Fibroblast of lung (primary cell): Measurements from ENCODE around the gene RAB11FIP3. TPM values are rescaled to one million over a fixed set of nuclear protein-coding genes. Genes with fewer than 3 reads are reported as not detected.

Source experiments
- DNase-seq, 2 donors: peaks; one replicate each; pipeline versions ENCODE4 v3.0.0 to v3.0.0-alpha.2; 2010; ENCODE audit warnings: low read depth in 2 of 2
- H2AFZ ChIP-seq: 2 replicates; pipeline ENCODE4 v1.5.1; 2012; ENCODE audit warnings: low read length, control low read depth, inconsistent platforms
- H3K27ac ChIP-seq: 2 replicates; pipeline ENCODE4 v1.5.1; 2011; ENCODE audit warnings: low read length, control low read depth; ENCODE audit not compliant: insufficient read depth
- H3K27me3 ChIP-seq: 2 replicates; pipeline ENCODE4 v1.5.1; 2011; ENCODE audit warnings: mild to moderate bottlenecking, low read length; ENCODE audit not compliant: control insufficient read depth, insufficient read depth
- H3K36me3 ChIP-seq: 2 replicates; pipeline ENCODE4 v1.5.1; 2011; ENCODE audit warnings: low read length; ENCODE audit not compliant: control insufficient read depth, insufficient read depth
- H3K4me1 ChIP-seq: 2 replicates; pipeline ENCODE4 v1.5.1; 2011; ENCODE audit warnings: low read length; ENCODE audit not compliant: control insufficient read depth, insufficient read depth; ENCODE audit errors: extremely low read depth
- H3K4me2 ChIP-seq: 2 replicates; pipeline ENCODE4 v1.5.1; 2011; ENCODE audit warnings: low read length, control low read depth; ENCODE audit not compliant: insufficient read depth; ENCODE audit errors: extremely low read depth
- H3K4me3 ChIP-seq, 4 experiments: fragments of 200-600 bp in 1 of 4; sonication (generic) in 1 of 4; replicated peaks in 1 of 4; 2 replicates each; pipeline ENCODE4 v1.5.1; 2011 to 2016; ENCODE audit warnings: low read length in 4 of 4, low read depth in 3 of 4, mild to moderate bottlenecking in 3 of 4, control low read depth in 2 of 4, inconsistent platforms in 1 of 4, mixed read lengths in 1 of 4; ENCODE audit not compliant: insufficient read depth in 1 of 4; ENCODE audit errors: control extremely low read depth in 1 of 4
- H3K79me2 ChIP-seq: 2 replicates; pipeline ENCODE4 v1.5.1; 2012; ENCODE audit warnings: mild to moderate bottlenecking, low read length, inconsistent platforms; ENCODE audit not compliant: control insufficient read depth, insufficient read depth
- H3K9ac ChIP-seq: 2 replicates; pipeline ENCODE4 v1.5.1; 2011; ENCODE audit warnings: mild to moderate bottlenecking, low read length, control low read depth; ENCODE audit not compliant: insufficient read depth
- H3K9me3 ChIP-seq: 2 replicates; pipeline ENCODE4 v1.5.1; 2012; ENCODE audit warnings: low read depth, low read length; ENCODE audit not compliant: control insufficient read depth, insufficient read depth
- H4K20me1 ChIP-seq: 2 replicates; pipeline ENCODE4 v1.5.1; 2011; ENCODE audit warnings: low read length; ENCODE audit not compliant: control insufficient read depth, insufficient read depth; ENCODE audit errors: extremely low read depth
- EZH2 ChIP-seq: IDR thresholded peaks from 2 replicates; pipeline ENCODE4 v1.5.1; 2012; ENCODE audit warnings: low read length, control low read depth, mild to moderate bottlenecking; ENCODE audit errors: missing control alignments
- polyA plus RNA-seq, 2 donors: library from polyadenylated mRNA; depleted of rRNA in 1 of 2; stranded (reverse) in 1 of 2; unstranded in 1 of 2; fragments of >200 nt; gene quantifications; 2 replicates each; pipeline ENCODE4 v1.2.1, GENCODE V29; 2011 to 2012; ENCODE audit warnings: missing spikeins in 1 of 2
- total RNA-seq: library from RNA; depleted of rRNA; stranded (reverse); fragments of >200 nt; gene quantifications from 2 replicates; pipeline ENCODE4 v1.2.1, GENCODE V29; 2014
- TF ChIP-seq, protein P1 (sequence below), 2 donors: IDR thresholded peaks in 1 of 2; conservative IDR thresholded peaks in 1 of 2; 1 replicate in 1 of 2; 2 replicates in 1 of 2; pipeline ENCODE4 v1.5.1; 2011 to 2012; ENCODE audit warnings: low read length in 2 of 2, control low read depth in 1 of 2, inconsistent platforms in 1 of 2, low read depth in 1 of 2, mild to moderate bottlenecking in 1 of 2

RAB11FIP3 gene
- total and polyA plus RNA-seq, 2 donors (not counting 1 experiment from before 2014, with no cell fraction given), result 7.3 to 22.1 TPM

DNA sequence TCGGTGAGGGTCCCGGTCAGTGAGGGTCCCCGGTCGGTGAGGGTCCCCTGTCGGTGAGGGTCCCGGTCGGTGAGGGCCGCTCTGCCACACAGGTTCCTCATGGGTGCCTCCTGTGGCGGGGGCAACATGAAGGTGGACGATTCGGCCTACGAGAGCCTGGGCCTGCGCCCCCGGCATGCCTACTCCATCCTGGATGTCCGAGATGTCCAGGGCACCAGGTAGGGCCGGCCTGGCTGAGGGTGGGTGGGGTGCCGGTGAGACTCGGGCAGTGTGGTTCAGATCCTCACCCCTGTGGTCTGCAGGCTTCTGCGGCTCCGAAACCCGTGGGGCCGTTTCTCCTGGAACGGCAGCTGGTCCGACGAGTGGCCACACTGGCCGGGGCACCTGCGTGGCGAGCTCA lies 125.8 kb downstream of the RAB11FIP3 start:
- no peak for DNase-seq
- no peaks in the 10 kb centered on the region for H3K4me1 ChIP-seq
- H3K79me2 ChIP-seq, result peaks cover 3% of the 10 kb centered on the region
- no peak overlapping the region for H3K4me2 ChIP-seq
- H3K27ac ChIP-seq, result no peak overlapping the region
- H3K9ac ChIP-seq, result no peak overlapping the region
- no peaks in the 10 kb centered on the region for H3K27me3 ChIP-seq
- H3K36me3 ChIP-seq, result peaks cover 20% of the 10 kb centered on the region
- no peak overlapping the region for H3K4me3 ChIP-seq
- no peak for TF ChIP-seq EZH2
- TF ChIP-seq, protein P1, sequence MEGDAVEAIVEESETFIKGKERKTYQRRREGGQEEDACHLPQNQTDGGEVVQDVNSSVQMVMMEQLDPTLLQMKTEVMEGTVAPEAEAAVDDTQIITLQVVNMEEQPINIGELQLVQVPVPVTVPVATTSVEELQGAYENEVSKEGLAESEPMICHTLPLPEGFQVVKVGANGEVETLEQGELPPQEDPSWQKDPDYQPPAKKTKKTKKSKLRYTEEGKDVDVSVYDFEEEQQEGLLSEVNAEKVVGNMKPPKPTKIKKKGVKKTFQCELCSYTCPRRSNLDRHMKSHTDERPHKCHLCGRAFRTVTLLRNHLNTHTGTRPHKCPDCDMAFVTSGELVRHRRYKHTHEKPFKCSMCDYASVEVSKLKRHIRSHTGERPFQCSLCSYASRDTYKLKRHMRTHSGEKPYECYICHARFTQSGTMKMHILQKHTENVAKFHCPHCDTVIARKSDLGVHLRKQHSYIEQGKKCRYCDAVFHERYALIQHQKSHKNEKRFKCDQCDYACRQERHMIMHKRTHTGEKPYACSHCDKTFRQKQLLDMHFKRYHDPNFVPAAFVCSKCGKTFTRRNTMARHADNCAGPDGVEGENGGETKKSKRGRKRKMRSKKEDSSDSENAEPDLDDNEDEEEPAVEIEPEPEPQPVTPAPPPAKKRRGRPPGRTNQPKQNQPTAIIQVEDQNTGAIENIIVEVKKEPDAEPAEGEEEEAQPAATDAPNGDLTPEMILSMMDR (conservative IDR thresholded peaks at IDR 0.05 in 1 of 2, IDR thresholded peaks at IDR 0.05 in 1 of 2; ENCODE audit: low read depth in 1 of 2, low read length in 2 of 2), result no peak
- no peak overlapping the region for H2AFZ ChIP-seq
- H3K9me3 ChIP-seq, result no peaks in the 10 kb centered on the region
- no peaks in the 10 kb centered on the region for H4K20me1 ChIP-seq

DNA sequence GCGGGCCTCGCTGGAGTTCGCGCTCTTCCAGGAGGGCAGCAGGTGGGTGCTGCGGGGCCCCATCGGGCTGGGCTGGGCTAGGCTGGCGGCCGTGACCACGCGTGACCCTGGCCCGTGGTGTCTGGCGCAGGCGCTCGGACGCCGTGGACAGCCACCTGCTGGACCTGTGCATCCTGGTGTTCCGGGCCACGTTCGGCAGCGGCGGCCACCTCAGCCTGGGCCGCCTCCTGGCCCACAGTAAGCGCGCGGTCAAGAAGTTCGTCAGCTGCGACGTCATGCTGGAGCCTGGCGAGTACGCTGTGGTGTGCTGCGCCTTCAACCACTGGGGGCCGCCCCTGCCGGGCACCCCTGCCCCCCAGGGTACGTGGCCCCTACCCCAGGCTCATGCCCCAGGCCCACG lies 126.7 kb downstream of the RAB11FIP3 start:
- H3K79me2 ChIP-seq, result peaks cover 1% of the 10 kb centered on the region
- no peak overlapping the region for H3K4me2 ChIP-seq
- no peak overlapping the region for H3K4me3 ChIP-seq
- no peak for DNase-seq
- H3K27me3 ChIP-seq, result no peaks in the 10 kb centered on the region
- TF ChIP-seq, protein P1 (conservative IDR thresholded peaks at IDR 0.05 in 1 of 2, IDR thresholded peaks at IDR 0.05 in 1 of 2; ENCODE audit: low read depth in 1 of 2, low read length in 2 of 2), result no peak
- TF ChIP-seq EZH2, result no peak
- H3K36me3 ChIP-seq, result peaks cover 20% of the 10 kb centered on the region
- no peak overlapping the region for H3K9ac ChIP-seq
- H3K27ac ChIP-seq, result no peak overlapping the region
- no peak overlapping the region for H2AFZ ChIP-seq
- H3K4me1 ChIP-seq, result no peaks in the 10 kb centered on the region
- no peaks in the 10 kb centered on the region for H3K9me3 ChIP-seq
- H4K20me1 ChIP-seq, result no peaks in the 10 kb centered on the region

DNA sequence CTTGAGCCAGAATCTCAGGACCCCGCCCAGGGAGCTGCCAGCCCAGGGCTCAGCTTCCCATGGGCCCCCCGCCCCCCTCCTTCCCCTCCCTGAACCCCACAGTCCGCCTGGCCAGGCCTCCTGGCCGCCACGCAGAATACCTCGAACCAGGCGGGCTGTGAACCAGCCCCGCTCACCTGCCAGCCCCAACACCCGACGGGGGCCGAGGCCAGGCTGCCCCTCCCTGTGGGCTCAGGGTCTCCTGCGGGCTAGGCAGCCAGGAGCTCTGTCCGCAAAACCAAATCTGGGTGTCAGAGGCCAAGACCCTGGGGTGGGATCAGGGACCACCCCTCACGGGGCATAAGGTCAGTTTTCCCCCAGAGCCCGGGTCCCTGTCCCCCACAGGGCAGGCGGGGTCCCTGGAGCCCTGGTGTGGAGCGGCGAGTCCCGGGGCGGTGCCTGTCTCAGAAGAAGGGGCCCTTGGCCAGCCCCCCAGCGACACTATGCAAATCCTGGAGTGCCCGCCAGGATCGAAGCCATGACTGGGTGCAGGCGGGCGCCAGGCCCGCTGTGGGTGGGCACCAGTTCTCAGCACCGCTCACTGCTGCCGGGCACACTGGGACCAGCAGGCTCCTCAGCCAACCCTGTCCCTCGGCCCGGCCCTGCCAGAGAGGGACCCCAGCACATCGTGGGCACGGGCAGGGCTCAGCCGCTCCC lies 128.3 kb downstream of the RAB11FIP3 start:
- H3K4me1 ChIP-seq, result no peaks in the 10 kb centered on the region
- peaks cover 13% of the 10 kb centered on the region for H3K36me3 ChIP-seq
- H3K4me3 ChIP-seq, result no peak overlapping the region
- H3K79me2 ChIP-seq, result peaks cover 1% of the 10 kb centered on the region
- H3K27me3 ChIP-seq, result peaks cover 1% of the 10 kb centered on the region
- H4K20me1 ChIP-seq, result no peaks in the 10 kb centered on the region
- DNase-seq, result no peak
- no peak overlapping the region for H3K4me2 ChIP-seq
- no peak overlapping the region for H3K9ac ChIP-seq
- H3K27ac ChIP-seq, result no peak overlapping the region
- TF ChIP-seq, protein P1 (conservative IDR thresholded peaks at IDR 0.05 in 1 of 2, IDR thresholded peaks at IDR 0.05 in 1 of 2; ENCODE audit: low read depth in 1 of 2, low read length in 2 of 2), result no peak
- no peak for TF ChIP-seq EZH2
- H3K9me3 ChIP-seq, result no peaks in the 10 kb centered on the region
- no peak overlapping the region for H2AFZ ChIP-seq
